HepG2 (cell line): ENCODE measurements around the gene MEIOB. TPM values are rescaled to one million over a fixed set of nuclear protein-coding genes. Genes with fewer than 3 reads are reported as not detected.

Source experiments
- DPF2 ChIP-seq: sonication (generic); formaldehyde crosslinking; IDR thresholded peaks from 2 replicates; pipeline ENCODE4 v1.4.0; 2020; ENCODE audit warnings: mild to moderate bottlenecking, low read depth, missing genetic modification reagents, borderline replicate concordance
- ELF4 ChIP-seq: sonication (generic); formaldehyde crosslinking; IDR thresholded peaks from 2 replicates; pipeline ENCODE4 v1.5.0; 2020; ENCODE audit warnings: missing genetic modification reagents, mild to moderate bottlenecking, moderate library complexity, borderline replicate concordance
- HMG20A ChIP-seq: IDR thresholded peaks from 2 replicates; pipeline ENCODE4 v1.6.1; 2016; ENCODE audit warnings: borderline replicate concordance
- HOXD1 ChIP-seq: sonication (generic); formaldehyde crosslinking; IDR thresholded peaks from 2 replicates; pipeline ENCODE4 v1.5.0; 2020; ENCODE audit warnings: missing genetic modification reagents
- IKZF4 ChIP-seq: sonication (generic); formaldehyde crosslinking; IDR thresholded peaks from 2 replicates; pipeline ENCODE4 v1.5.1; 2020; ENCODE audit warnings: borderline replicate concordance, mild to moderate bottlenecking, low read depth, missing genetic modification reagents; ENCODE audit errors: not compliant biosample characterization
- TBX2 ChIP-seq: sonication (generic); formaldehyde crosslinking; IDR thresholded peaks from 2 replicates; pipeline ENCODE4 v1.5.0; 2020; ENCODE audit warnings: missing genetic modification reagents, mild to moderate bottlenecking, borderline replicate concordance
- ZNF225 ChIP-seq: sonication (generic); formaldehyde crosslinking; IDR thresholded peaks from 2 replicates; pipeline ENCODE4 v1.4.0; 2020; ENCODE audit warnings: mild to moderate bottlenecking, missing genetic modification reagents
- ZNF431 ChIP-seq: sonication (generic); formaldehyde crosslinking; IDR thresholded peaks from 2 replicates; pipeline ENCODE4 v1.9.0; 2022; ENCODE audit warnings: missing genetic modification reagents, low read depth, mild to moderate bottlenecking, borderline replicate concordance
- ZNF709 ChIP-seq: sonication (generic); formaldehyde crosslinking; IDR thresholded peaks from 2 replicates; pipeline ENCODE4 v1.5.0; 2020; ENCODE audit warnings: mild to moderate bottlenecking, missing genetic modification reagents
- ZNF83 ChIP-seq: sonication (generic); formaldehyde crosslinking; IDR thresholded peaks from 2 replicates; pipeline ENCODE4 v1.4.0; 2020; ENCODE audit warnings: missing genetic modification reagents, mild to moderate bottlenecking, borderline replicate concordance
- ZSCAN25 ChIP-seq: sonication (generic); formaldehyde crosslinking; IDR thresholded peaks from 2 replicates; pipeline ENCODE4 v1.8.0; 2022; ENCODE audit warnings: mild to moderate bottlenecking, missing genetic modification reagents
- polyA plus RNA-seq, 8 experiments: library from polyadenylated mRNA; depleted of rRNA in 3 of 8; stranded (reverse) in 7 of 8; unstranded in 1 of 8; fragments of >200 nt; fragmentation: Illumina TruSeq in 4 of 8; extraction: Trizol in 4 of 8; gene quantifications; 2 replicates each; pipeline versions ENCODE4 v1.2.1 to v1.2.3, GENCODE V29; 2011 to 2016; ENCODE audit warnings: low read depth in 4 of 8, missing spikeins in 1 of 8, mixed read lengths in 1 of 8; ENCODE audit not compliant: insufficient read depth in 1 of 8
- total RNA-seq, 5 experiments: library from RNA; depleted of rRNA; stranded (reverse); fragments of >200 nt; fragmentation: Illumina TruSeq; extraction: Trizol; gene quantifications; 2 replicates each; pipeline ENCODE4 v1.2.3, GENCODE V29; 2016; ENCODE audit warnings: low read depth in 1 of 5
- TF ChIP-seq, protein P1 (sequence below): sonication (generic); formaldehyde crosslinking; IDR thresholded peaks from 2 replicates; pipeline ENCODE4 v1.4.0; 2020; ENCODE audit warnings: missing genetic modification reagents
- TF ChIP-seq, protein P2 (sequence below): sonication (generic); formaldehyde crosslinking; IDR thresholded peaks from 2 replicates; pipeline ENCODE4 v1.8.1; 2023; ENCODE audit warnings: mild to moderate bottlenecking, moderate library complexity, missing genetic modification reagents
- TF ChIP-seq, protein P3 (sequence below): IDR thresholded peaks from 2 replicates; pipeline ENCODE4 v1.6.1; 2016; ENCODE audit warnings: low read depth, borderline replicate concordance
- TF ChIP-seq, protein P4 (sequence below): sonication (generic); formaldehyde crosslinking; IDR thresholded peaks from 2 replicates; pipeline ENCODE4 v1.4.0; 2020; ENCODE audit warnings: missing genetic modification reagents, borderline replicate concordance
- TF ChIP-seq, protein P5 (sequence below): sonication (generic); formaldehyde crosslinking; IDR thresholded peaks from 2 replicates; pipeline ENCODE4 v1.4.0; 2020; ENCODE audit warnings: mild to moderate bottlenecking, missing genetic modification reagents, borderline replicate concordance
- TF ChIP-seq, protein P6 (sequence below): sonication (generic); formaldehyde crosslinking; IDR thresholded peaks from 2 replicates; pipeline ENCODE4 v1.4.0; 2020; ENCODE audit warnings: missing genetic modification reagents

MEIOB gene
- total and polyA plus RNA-seq, 2 of the 13 experiments (the other 11 are each of a cell fraction or from before 2014, with no cell fraction given) = 0.17 TPM; not detected in 1

DNA sequence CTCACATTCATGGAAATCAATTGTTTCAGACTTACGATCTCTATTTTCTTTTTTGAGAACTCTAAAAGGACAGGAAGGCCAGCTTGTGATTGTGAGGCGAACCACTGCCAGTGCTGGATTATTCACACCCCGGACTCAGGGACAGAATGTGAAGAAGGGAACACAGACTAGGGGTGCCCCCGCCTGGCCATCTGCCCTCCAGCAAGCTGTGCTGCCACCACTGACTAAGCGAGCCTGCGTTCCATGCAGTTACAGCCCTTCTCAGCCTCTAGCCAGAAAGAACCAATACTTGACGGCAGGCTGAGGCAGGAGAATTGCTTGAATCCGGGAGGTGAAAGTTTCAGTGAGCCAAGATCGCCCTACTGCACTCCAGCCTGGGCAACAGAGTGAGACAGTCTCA is 48.1 kb downstream of the MEIOB start (continued):
- TF ChIP-seq, protein P1, sequence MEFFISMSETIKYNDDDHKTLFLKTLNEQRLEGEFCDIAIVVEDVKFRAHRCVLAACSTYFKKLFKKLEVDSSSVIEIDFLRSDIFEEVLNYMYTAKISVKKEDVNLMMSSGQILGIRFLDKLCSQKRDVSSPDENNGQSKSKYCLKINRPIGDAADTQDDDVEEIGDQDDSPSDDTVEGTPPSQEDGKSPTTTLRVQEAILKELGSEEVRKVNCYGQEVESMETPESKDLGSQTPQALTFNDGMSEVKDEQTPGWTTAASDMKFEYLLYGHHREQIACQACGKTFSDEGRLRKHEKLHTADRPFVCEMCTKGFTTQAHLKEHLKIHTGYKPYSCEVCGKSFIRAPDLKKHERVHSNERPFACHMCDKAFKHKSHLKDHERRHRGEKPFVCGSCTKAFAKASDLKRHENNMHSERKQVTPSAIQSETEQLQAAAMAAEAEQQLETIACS (CRISPR knock-in tag) = no peak
- TF ChIP-seq ZNF225 (CRISPR knock-in tag) = no peak
- no peak for TF ChIP-seq HMG20A (CRISPR knock-in tag)
- no peak for TF ChIP-seq ZNF431 (CRISPR knock-in tag)
- TF ChIP-seq, protein P2, sequence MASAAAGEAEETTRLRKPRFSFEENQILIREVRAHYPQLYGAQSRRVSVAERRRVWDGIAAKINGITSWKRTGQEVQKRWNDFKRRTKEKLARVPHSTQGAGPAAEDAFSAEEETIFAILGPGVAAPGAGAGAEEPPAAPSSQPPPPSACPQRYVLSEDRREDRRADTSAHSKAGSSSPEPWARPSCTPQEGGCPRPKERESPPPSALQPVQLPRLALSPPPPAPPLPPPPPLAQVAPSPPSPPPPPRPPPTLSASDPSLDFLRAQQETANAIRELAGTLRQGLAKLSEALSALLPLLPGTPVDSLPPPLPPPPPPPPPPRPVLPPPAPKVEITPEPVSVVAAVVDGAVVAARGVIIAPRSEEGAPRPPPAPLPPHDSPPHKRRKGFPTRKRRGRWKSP (CRISPR knock-in tag) = no peak
- peak; percentile 41; the same call in 1 of the 2 replicates for TF ChIP-seq TBX2 (CRISPR knock-in tag)
- TF ChIP-seq, protein P3, sequence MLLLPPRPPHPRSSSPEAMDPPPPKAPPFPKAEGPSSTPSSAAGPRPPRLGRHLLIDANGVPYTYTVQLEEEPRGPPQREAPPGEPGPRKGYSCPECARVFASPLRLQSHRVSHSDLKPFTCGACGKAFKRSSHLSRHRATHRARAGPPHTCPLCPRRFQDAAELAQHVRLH (CRISPR knock-in tag) = no peak
- TF ChIP-seq ZSCAN25 (CRISPR knock-in tag) = no peak
- no peak for TF ChIP-seq IKZF4
- TF ChIP-seq DPF2 (CRISPR knock-in tag) = no peak
- no peak for TF ChIP-seq ZNF709
- no peak for TF ChIP-seq ZNF83 (CRISPR knock-in tag)
- TF ChIP-seq, protein P4, sequence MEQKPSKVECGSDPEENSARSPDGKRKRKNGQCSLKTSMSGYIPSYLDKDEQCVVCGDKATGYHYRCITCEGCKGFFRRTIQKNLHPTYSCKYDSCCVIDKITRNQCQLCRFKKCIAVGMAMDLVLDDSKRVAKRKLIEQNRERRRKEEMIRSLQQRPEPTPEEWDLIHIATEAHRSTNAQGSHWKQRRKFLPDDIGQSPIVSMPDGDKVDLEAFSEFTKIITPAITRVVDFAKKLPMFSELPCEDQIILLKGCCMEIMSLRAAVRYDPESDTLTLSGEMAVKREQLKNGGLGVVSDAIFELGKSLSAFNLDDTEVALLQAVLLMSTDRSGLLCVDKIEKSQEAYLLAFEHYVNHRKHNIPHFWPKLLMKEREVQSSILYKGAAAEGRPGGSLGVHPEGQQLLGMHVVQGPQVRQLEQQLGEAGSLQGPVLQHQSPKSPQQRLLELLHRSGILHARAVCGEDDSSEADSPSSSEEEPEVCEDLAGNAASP (CRISPR knock-in tag) = peak; percentile 44; the same call in 1 of the 2 replicates
- TF ChIP-seq HOXD1 = no peak
- TF ChIP-seq, protein P5, sequence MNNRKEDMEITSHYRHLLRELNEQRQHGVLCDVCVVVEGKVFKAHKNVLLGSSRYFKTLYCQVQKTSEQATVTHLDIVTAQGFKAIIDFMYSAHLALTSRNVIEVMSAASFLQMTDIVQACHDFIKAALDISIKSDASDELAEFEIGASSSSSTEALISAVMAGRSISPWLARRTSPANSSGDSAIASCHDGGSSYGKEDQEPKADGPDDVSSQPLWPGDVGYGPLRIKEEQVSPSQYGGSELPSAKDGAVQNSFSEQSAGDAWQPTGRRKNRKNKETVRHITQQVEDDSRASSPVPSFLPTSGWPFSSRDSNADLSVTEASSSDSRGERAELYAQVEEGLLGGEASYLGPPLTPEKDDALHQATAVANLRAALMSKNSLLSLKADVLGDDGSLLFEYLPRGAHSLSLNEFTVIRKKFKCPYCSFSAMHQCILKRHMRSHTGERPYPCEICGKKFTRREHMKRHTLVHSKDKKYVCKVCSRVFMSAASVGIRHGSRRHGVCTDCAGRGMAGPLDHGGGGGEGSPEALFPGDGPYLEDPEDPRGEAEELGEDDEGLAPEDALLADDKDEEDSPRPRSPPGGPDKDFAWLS (CRISPR knock-in tag) = no peak
- TF ChIP-seq, protein P6, sequence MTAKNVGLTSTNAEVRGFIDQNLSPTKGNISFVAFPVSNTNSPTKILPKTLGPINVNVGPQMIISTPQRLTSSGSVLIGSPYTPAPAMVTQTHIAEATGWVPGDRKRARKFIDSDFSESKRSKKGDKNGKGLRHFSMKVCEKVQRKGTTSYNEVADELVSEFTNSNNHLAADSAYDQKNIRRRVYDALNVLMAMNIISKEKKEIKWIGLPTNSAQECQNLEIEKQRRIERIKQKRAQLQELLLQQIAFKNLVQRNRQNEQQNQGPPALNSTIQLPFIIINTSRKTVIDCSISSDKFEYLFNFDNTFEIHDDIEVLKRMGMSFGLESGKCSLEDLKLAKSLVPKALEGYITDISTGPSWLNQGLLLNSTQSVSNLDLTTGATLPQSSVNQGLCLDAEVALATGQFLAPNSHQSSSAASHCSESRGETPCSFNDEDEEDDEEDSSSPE = peak; percentile 18; the same call in 1 of the 2 replicates
- no peak for TF ChIP-seq ELF4 (CRISPR knock-in tag)
